Measurements from ENCODE around the gene CES4A. TPM values are rescaled to one million over a fixed set of nuclear protein-coding genes. Genes with fewer than 3 reads are reported as not detected.

CES4A gene
- total RNA-seq, 2 experiments from 2014 or later, result 14.9 to 16.0 TPM

DNA sequence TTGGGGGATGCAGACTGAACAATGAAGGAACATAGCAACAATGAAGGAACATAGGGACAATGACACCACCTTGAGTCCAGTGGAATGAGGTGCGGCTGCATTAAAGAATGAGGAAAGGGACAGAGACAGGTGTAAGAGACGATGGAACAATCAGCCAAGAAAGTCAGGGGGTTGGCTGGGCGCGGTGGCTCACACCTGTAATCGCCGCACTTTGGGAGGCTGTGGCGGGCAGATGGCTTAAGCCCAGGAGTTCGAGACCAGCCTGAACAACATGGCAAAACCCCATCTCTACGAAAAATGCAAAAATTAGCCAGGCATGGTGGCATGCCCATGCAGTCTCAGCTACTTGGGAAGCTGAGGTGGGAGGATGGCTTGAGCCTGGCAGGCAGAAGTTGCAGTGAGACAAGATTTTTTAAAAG is 26.9 kb downstream of the CES4A start:
- POLR2A ChIA-PET, result interaction anchor here (0.6 kb wide), 1 partner anchor 524 kb away, joined by 3 read pairs; no protein-coding TSS in a partner anchor
- Mint-ChIP-seq H3K27ac (no peak overlapping the region), H3K4me3 (no peak overlapping the region), H3K27me3 (no peaks in the 10 kb centered on the region), H3K9me3 (no peaks in the 10 kb centered on the region), H3K36me3 (ENCODE audit: low read depth) (no peaks in the 10 kb centered on the region), H3K4me1 (ENCODE audit: low read depth) (no peaks in the 10 kb centered on the region)
- Histone ChIP-seq H3K27me3 (ENCODE audit: control insufficient read depth in 1 of 2, insufficient read depth in 2 of 2, low read length in 2 of 2) (peaks cover 0 to 2% of the 10 kb centered on the region in 2 experiments), H3K9me3 (ENCODE audit: control insufficient read depth in 1 of 2, insufficient read depth in 1 of 2, low read length in 2 of 2) (no peaks in the 10 kb centered on the region), H3K4me3 (ENCODE audit: low read length) (no peak overlapping the region), H3K27ac (ENCODE audit: low read depth in 1 of 2, low read length in 2 of 2) (no peak overlapping the region), H3K4me1 (ENCODE audit: insufficient read depth, low read length) (peaks cover 26% of the 10 kb centered on the region), H3K36me3 (ENCODE audit: insufficient read depth, low read length) (no peaks in the 10 kb centered on the region)
- no peak for ATAC-seq (ENCODE audit: poor library complexity)
- intact Hi-C loops (cut with DNase I, micrococcal nuclease), result loop anchor here (5.0 to 10.0 kb wide), 2 partner anchors 169 to 172 kb away; partner anchors contain the start of gene MATCAP1 (in 1 of the 2)
- DNase-seq, result no peak
- TF ChIP-seq, protein P1, sequence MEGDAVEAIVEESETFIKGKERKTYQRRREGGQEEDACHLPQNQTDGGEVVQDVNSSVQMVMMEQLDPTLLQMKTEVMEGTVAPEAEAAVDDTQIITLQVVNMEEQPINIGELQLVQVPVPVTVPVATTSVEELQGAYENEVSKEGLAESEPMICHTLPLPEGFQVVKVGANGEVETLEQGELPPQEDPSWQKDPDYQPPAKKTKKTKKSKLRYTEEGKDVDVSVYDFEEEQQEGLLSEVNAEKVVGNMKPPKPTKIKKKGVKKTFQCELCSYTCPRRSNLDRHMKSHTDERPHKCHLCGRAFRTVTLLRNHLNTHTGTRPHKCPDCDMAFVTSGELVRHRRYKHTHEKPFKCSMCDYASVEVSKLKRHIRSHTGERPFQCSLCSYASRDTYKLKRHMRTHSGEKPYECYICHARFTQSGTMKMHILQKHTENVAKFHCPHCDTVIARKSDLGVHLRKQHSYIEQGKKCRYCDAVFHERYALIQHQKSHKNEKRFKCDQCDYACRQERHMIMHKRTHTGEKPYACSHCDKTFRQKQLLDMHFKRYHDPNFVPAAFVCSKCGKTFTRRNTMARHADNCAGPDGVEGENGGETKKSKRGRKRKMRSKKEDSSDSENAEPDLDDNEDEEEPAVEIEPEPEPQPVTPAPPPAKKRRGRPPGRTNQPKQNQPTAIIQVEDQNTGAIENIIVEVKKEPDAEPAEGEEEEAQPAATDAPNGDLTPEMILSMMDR (IDR thresholded peaks at IDR 0.05), result no peak
- CTCF ChIA-PET, result interaction anchor here (1.1 kb wide), 1 partner anchor 140 kb away, joined by 7 read pairs; no protein-coding TSS in a partner anchor

DNA sequence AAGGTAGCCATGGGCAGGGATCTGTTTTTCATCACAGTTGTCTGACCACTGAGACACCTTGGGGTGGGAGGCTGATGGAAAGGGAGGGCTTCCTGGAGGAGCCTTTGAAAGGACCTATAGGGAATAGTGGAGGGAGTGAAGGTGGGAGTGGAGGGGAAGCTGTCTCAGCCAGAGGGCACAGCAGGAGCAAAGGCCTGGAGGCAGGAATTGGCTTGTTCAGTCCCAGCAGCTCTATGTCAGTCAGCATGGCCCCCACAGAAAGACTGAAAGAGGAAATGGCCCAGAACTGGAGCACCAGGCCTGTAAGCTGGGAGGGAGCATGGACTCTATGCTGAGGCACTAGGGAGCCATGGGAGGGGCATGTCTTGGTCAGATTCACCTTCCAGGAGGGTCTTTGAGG is 27.8 kb downstream of the CES4A start:
- Histone ChIP-seq H3K27ac (ENCODE audit: low read depth in 1 of 2, low read length in 2 of 2) (no peak overlapping the region), H3K9me3 (ENCODE audit: control insufficient read depth in 1 of 2, insufficient read depth in 1 of 2, low read length in 2 of 2) (no peaks in the 10 kb centered on the region), H3K4me1 (ENCODE audit: insufficient read depth, low read length) (peaks cover 26% of the 10 kb centered on the region), H3K36me3 (ENCODE audit: insufficient read depth, low read length) (no peaks in the 10 kb centered on the region), H3K27me3 (ENCODE audit: control insufficient read depth in 1 of 2, insufficient read depth in 2 of 2, low read length in 2 of 2) (peaks cover 0 to 2% of the 10 kb centered on the region in 2 experiments), H3K4me3 (ENCODE audit: low read length) (no peak overlapping the region)
- ATAC-seq (ENCODE audit: poor library complexity), result no peak
- no peak for DNase-seq
- CTCF ChIA-PET, result interaction anchor here (1.1 kb wide), 1 partner anchor 139 kb away, joined by 7 read pairs; no protein-coding TSS in a partner anchor
- Mint-ChIP-seq H3K27ac (no peak overlapping the region), H3K4me3 (peak overlapping the region; percentile 8), H3K36me3 (ENCODE audit: low read depth) (no peaks in the 10 kb centered on the region), H3K27me3 (no peaks in the 10 kb centered on the region), H3K4me1 (ENCODE audit: low read depth) (no peaks in the 10 kb centered on the region), H3K9me3 (no peaks in the 10 kb centered on the region)
- intact Hi-C loops (cut with DNase I, micrococcal nuclease), result loop anchor here (2.0 to 10.0 kb wide), 3 partner anchors 85 to 171 kb away; partner anchors contain the start of gene MATCAP1 (in 1 of the 2)
- TF ChIP-seq, protein P1 (IDR thresholded peaks at IDR 0.05), result no peak
- POLR2A ChIA-PET, result no interaction called here

DNA sequence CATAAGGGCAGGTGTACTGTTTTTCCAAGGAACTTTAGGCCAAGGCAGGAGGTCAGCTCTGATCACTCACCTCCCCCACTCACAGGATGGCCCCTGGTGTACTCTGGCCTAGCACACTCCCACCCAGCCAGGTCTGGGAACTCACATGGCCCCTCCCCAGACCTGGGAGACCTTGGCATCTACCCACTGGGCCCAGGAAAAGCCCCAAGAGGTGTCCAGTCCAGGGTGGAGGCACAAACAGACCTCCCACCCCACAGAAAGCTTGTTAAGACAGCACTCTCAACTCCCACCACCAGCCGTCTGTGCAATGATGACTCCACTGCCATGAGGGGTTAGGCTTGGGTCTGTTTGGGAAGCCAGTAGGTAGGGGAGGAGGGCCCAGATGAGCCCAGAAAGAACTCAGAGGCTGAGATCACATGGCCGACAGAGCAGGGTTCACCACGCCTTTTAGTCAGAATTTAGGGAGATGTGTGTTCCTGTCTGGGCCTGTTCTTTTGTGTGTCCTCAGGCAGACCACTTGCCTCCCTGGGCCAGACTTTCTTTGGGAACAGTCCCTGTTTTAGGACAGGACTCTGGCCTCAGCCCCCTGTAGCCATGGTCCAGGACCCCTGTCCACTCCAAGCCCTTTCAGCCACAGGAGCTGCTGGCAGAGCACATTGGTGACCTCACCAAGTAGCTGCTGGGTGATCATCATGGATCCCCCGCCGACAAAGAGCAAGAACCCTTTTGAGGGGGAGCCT is 28.5 kb downstream of the CES4A start:
- Mint-ChIP-seq H3K4me3 (no peak overlapping the region), H3K27me3 (no peaks in the 10 kb centered on the region), H3K36me3 (ENCODE audit: low read depth) (no peaks in the 10 kb centered on the region), H3K27ac (no peak overlapping the region), H3K9me3 (no peaks in the 10 kb centered on the region), H3K4me1 (ENCODE audit: low read depth) (no peaks in the 10 kb centered on the region)
- H3K27ac ChIP-seq (ENCODE audit: low read depth in 1 of 2, low read length in 2 of 2), result no peak overlapping the region
- no peak overlapping the region for H3K4me3 ChIP-seq (ENCODE audit: low read length)
- peaks cover 26% of the 10 kb centered on the region for H3K4me1 ChIP-seq (ENCODE audit: insufficient read depth, low read length)
- POLR2A ChIA-PET, result interaction anchor here (1.8 kb wide), 1 partner anchor 138 kb away, joined by 6 read pairs; no protein-coding TSS in a partner anchor
- CTCF ChIA-PET, result interaction anchor here (1.0 to 3.0 kb wide), 4 partner anchors 139 to 181 kb away, joined by 3 to 43 read pairs (median 14); partner anchors contain the start of genes FBXL8 and TRADD
- DNase-seq, result no peak
- no peak for ATAC-seq (ENCODE audit: poor library complexity)
- TF ChIP-seq, protein P1 (IDR thresholded peaks at IDR 0.05), result no peak
- no peaks in the 10 kb centered on the region for H3K36me3 ChIP-seq (ENCODE audit: insufficient read depth, low read length)
- intact Hi-C loops (cut with DNase I, micrococcal nuclease), result loop anchor here (2.0 to 10.0 kb wide), 3 partner anchors 84 to 170 kb away; partner anchors contain the start of gene MATCAP1 (in 1 of the 2)
- H3K9me3 ChIP-seq (ENCODE audit: control insufficient read depth in 1 of 2, insufficient read depth in 1 of 2, low read length in 2 of 2), result no peaks in the 10 kb centered on the region
- peaks cover 0 to 2% of the 10 kb centered on the region in 2 experiments for H3K27me3 ChIP-seq (ENCODE audit: control insufficient read depth in 1 of 2, insufficient read depth in 2 of 2, low read length in 2 of 2)
